ENCODE measurements around the gene SSC5D. TPM values are rescaled to one million over a fixed set of nuclear protein-coding genes. Genes with fewer than 3 reads are reported as not detected.

SSC5D gene
- polyA plus RNA-seq, 1 of the 3 experiments (the other 2 are of a cell fraction): 4.9 TPM

GRCh38 chr19:55546822-55547614, 58.8 kb downstream of the SSC5D start (continued):
- peak in 1 of 2 experiments; percentile 64; a peak in 1 of 4 replicates for TF ChIP-seq EP300 (IDR thresholded peaks at IDR 0.05; ENCODE audit: borderline replicate concordance in 1 of 2, low read depth in 1 of 2, low read length in 1 of 2)

GRCh38 chr19:55549500-55550320, 61.5 kb downstream of the SSC5D start:
- Histone ChIP-seq H3K27ac (ENCODE audit: low read depth in 2 of 2, low read length in 1 of 2) (peak overlapping the region in 1 of 2 experiments; percentile 93; a peak in 2 of 4 replicates), H4K20me1 (ENCODE audit: insufficient read depth) (no peaks in the 10 kb centered on the region), H3K4me3 (ENCODE audit: low read depth in 2 of 2, low read length in 1 of 2) (no peak overlapping the region), H2AFZ (ENCODE audit: low read depth) (peak overlapping the region; percentile 62), H3K27me3 (ENCODE audit: insufficient read depth) (no peaks in the 10 kb centered on the region), H3K9me2 (no peaks in the 10 kb centered on the region), H3F3A (replicated peaks; ENCODE audit: insufficient read depth) (peaks cover 15% of the 10 kb centered on the region), H3K9ac (peak overlapping the region; percentile 63), H3K36me3 (replicated peaks in 1 of 2; ENCODE audit: control insufficient read depth in 1 of 2, insufficient read depth in 2 of 2, low read length in 1 of 2) (no peaks in the 10 kb centered on the region), H3K4me2 (peak overlapping the region; percentile 62), H3K4me1 (ENCODE audit: control insufficient read depth in 1 of 2, insufficient read depth in 2 of 2, low read depth in 1 of 2, low read length in 1 of 2) (peaks cover 2 to 28% of the 10 kb centered on the region in 2 experiments; a peak in 3 of 4 replicates), H3K9me3 (no peaks in the 10 kb centered on the region), H3K79me2 (ENCODE audit: insufficient read depth) (no peaks in the 10 kb centered on the region)
- CTCF ChIA-PET: interaction anchor here (0.7 to 1.4 kb wide), 2 partner anchors 10 to 33 kb away, joined by 3 read pairs; no protein-coding TSS in a partner anchor
- no peak for DNase-seq
- POLR2A ChIA-PET: no interaction called here
- 52% methylated on average over 19 of the region's 36 CpGs for WGBS (ENCODE audit: low lambda C conversion rate)
- TF ChIP-seq, protein P1, sequence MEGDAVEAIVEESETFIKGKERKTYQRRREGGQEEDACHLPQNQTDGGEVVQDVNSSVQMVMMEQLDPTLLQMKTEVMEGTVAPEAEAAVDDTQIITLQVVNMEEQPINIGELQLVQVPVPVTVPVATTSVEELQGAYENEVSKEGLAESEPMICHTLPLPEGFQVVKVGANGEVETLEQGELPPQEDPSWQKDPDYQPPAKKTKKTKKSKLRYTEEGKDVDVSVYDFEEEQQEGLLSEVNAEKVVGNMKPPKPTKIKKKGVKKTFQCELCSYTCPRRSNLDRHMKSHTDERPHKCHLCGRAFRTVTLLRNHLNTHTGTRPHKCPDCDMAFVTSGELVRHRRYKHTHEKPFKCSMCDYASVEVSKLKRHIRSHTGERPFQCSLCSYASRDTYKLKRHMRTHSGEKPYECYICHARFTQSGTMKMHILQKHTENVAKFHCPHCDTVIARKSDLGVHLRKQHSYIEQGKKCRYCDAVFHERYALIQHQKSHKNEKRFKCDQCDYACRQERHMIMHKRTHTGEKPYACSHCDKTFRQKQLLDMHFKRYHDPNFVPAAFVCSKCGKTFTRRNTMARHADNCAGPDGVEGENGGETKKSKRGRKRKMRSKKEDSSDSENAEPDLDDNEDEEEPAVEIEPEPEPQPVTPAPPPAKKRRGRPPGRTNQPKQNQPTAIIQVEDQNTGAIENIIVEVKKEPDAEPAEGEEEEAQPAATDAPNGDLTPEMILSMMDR (IDR thresholded peaks at IDR 0.05): no peak
- peak; percentile 76 for TF ChIP-seq JUND (IDR thresholded peaks at IDR 0.05)
- no peak for TF ChIP-seq GABPA (IDR thresholded peaks at IDR 0.05; ENCODE audit: low read depth)
- TF ChIP-seq FOSL2 (IDR thresholded peaks at IDR 0.05; ENCODE audit: borderline replicate concordance, low read depth): no peak
- no peak for TF ChIP-seq CHD2 (IDR thresholded peaks at IDR 0.05; ENCODE audit: low read length, partially characterized antibody)
- no peak for TF ChIP-seq ELF1 (IDR thresholded peaks at IDR 0.05)
- TF ChIP-seq REST (IDR thresholded peaks at IDR 0.05; ENCODE audit: low read depth, low read length): no peak
- no peak for TF ChIP-seq RAD21 (IDR thresholded peaks at IDR 0.05; ENCODE audit: low read length)
- TF ChIP-seq MXI1 (IDR thresholded peaks at IDR 0.05; ENCODE audit: low read depth, low read length): no peak
- peak; percentile 48 for TF ChIP-seq TCF12 (IDR thresholded peaks at IDR 0.05)
- 0 out of 2 replicates have a peak, but pooled peaks have one; percentile 35 for TF ChIP-seq RXRA (IDR thresholded peaks at IDR 0.05; ENCODE audit: borderline replicate concordance, low read depth)
- no peak for TF ChIP-seq NRF1 (IDR thresholded peaks at IDR 0.05; ENCODE audit: low read depth, low read length)
- no peak for TF ChIP-seq GATA2 (CRISPR knock-in tag; IDR thresholded peaks at IDR 0.05)
- 0 out of 2 replicates have a peak, but pooled peaks have one; percentile 14 for TF ChIP-seq TEAD4 (IDR thresholded peaks at IDR 0.05; ENCODE audit: borderline replicate concordance, insufficient read depth)
- no peak for TF ChIP-seq TAF1 (IDR thresholded peaks at IDR 0.05; ENCODE audit: borderline replicate concordance, low read depth, low read length)
- TF ChIP-seq, protein P2, sequence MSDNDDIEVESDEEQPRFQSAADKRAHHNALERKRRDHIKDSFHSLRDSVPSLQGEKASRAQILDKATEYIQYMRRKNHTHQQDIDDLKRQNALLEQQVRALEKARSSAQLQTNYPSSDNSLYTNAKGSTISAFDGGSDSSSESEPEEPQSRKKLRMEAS (IDR thresholded peaks at IDR 0.05; ENCODE audit: low read depth): 0 out of 2 replicates have a peak, but pooled peaks have one; percentile 29
- TF ChIP-seq ZBTB33 (IDR thresholded peaks at IDR 0.05; ENCODE audit: borderline replicate concordance, low read depth): no peak
- TF ChIP-seq FOXM1 (IDR thresholded peaks at IDR 0.05; ENCODE audit: low read depth): no peak
- TF ChIP-seq RCOR1 (IDR thresholded peaks at IDR 0.05; ENCODE audit: low read length): no peak
- TF ChIP-seq EP300 (IDR thresholded peaks at IDR 0.05; ENCODE audit: borderline replicate concordance in 1 of 2, low read depth in 1 of 2, low read length in 1 of 2): no peak
- no peak for TF ChIP-seq POLR2AphosphoS5 (IDR thresholded peaks at IDR 0.05; ENCODE audit: low read depth, low read length)
- TF ChIP-seq SIN3A (IDR thresholded peaks at IDR 0.05; ENCODE audit: borderline replicate concordance, low read depth, low read length): no peak
